GM12878 (cell line): ENCODE measurements around the gene SMG6. TPM values are rescaled to one million over a fixed set of nuclear protein-coding genes. Genes with fewer than 3 reads are reported as not detected.

Experiments used
- ATAC-seq: fragments of 200-7000 bp; cut with Tn5 transposase; 3 replicates; pipeline ENCODE4 v1.9.1; 2020; ENCODE audit warnings: mild to moderate bottlenecking, moderate library complexity
- BruUV-seq: library from RNA; stranded (reverse); fragments of 400-500 nt; replicated peaks from 2 replicates; lab custom pipeline; 2021; lab: Mats Ljungman, UMichigan
- CTCF ChIA-PET: fragments of 300-600 bp; sonication (Branson Sonifier 250); formaldehyde crosslinking; extraction: SDS; loops from one replicate; lab custom pipeline; 2021; ENCODE audit warnings: inconsistent platforms; lab: Yijun Ruan, JAX
- POLR2A ChIA-PET: fragments of 350-600 bp; formaldehyde crosslinking; extraction: SDS; loops from one replicate; lab custom pipeline; 2021; ENCODE audit warnings: inconsistent platforms; lab: Charles Lee
- RAD21 ChIA-PET: fragments of 300-600 bp; sonication (Branson Sonifier 250); formaldehyde crosslinking; loops from one replicate; lab custom pipeline; 2023; ENCODE audit warnings: antibody characterized with exemption; ENCODE audit not compliant: unreplicated experiment; lab: Charles Lee
- SMC1A ChIA-PET: fragments of 300-600 bp; sonication (Branson Sonifier 250); formaldehyde crosslinking; loops from one replicate; lab custom pipeline; 2023; ENCODE audit not compliant: unreplicated experiment, uncharacterized antibody; lab: Charles Lee
- DNase-seq: peaks from one replicate; pipeline ENCODE4 v3.0.0-alpha.2; 2011; ENCODE audit warnings: low read depth, low spot score
- FAIRE-seq: peaks from 3 replicates; lab custom pipeline; 2011; peaks lifted over from hg19 to GRCh38; lab: Jason Lieb, UNC
- H2AFZ ChIP-seq: 2 replicates; pipeline ENCODE4 v1.6.0; 2011; ENCODE audit warnings: low read depth, low read length, control low read depth; ENCODE audit not compliant: control insufficient read depth
- H3K27ac ChIP-seq: 2 replicates; pipeline ENCODE4 v1.5.1; 2011; ENCODE audit warnings: control low read depth; ENCODE audit not compliant: control insufficient read depth, insufficient read depth
- H3K27me3 ChIP-seq, 2 experiments: replicated peaks in 1 of 2; 2 replicates each; pipeline versions ENCODE4 v1.6.0 to v1.6.1; 2011; ENCODE audit warnings: low read length in 1 of 2; ENCODE audit not compliant: control insufficient read depth in 2 of 2, insufficient read depth in 2 of 2
- H3K36me3 ChIP-seq, 2 experiments: 2 replicates each; pipeline ENCODE4 v1.5.1; 2011; ENCODE audit warnings: low read length in 1 of 2; ENCODE audit not compliant: control insufficient read depth in 2 of 2, insufficient read depth in 2 of 2
- H3K4me1 ChIP-seq: 2 replicates; pipeline ENCODE4 v1.6.1; 2011; ENCODE audit warnings: mild to moderate bottlenecking, low read length, moderate library complexity, mixed read lengths; ENCODE audit not compliant: control insufficient read depth, insufficient read depth
- H3K4me2 ChIP-seq: 2 replicates; pipeline ENCODE4 v1.6.0; 2011; ENCODE audit warnings: control low read depth; ENCODE audit not compliant: control insufficient read depth, insufficient read depth
- H3K4me3 ChIP-seq: fragments of 200-600 bp; sonication (generic); 2 replicates; pipeline ENCODE4 v1.5.1; 2016
- H3K79me2 ChIP-seq: 2 replicates; pipeline ENCODE4 v1.6.0; 2011; ENCODE audit warnings: low read length; ENCODE audit not compliant: control insufficient read depth, insufficient read depth
- H3K9ac ChIP-seq: 2 replicates; pipeline ENCODE4 v1.8.0; 2011; ENCODE audit warnings: low read length, control low read depth, mixed read lengths; ENCODE audit not compliant: control insufficient read depth, insufficient read depth
- H3K9me3 ChIP-seq: replicated peaks from 3 replicates; pipeline ENCODE4 v1.5.1; 2011; ENCODE audit warnings: mild to moderate bottlenecking, low read length; ENCODE audit not compliant: control insufficient read depth, insufficient read depth
- H4K20me1 ChIP-seq: 2 replicates; pipeline ENCODE4 v1.6.0; 2011; ENCODE audit not compliant: control insufficient read depth, insufficient read depth
- DPF2 ChIP-seq: fragments of 450-650 bp; IDR thresholded peaks from 2 replicates; pipeline ENCODE4 v1.6.1; 2017; ENCODE audit warnings: mild to moderate bottlenecking
- E2F4 ChIP-seq: IDR thresholded peaks from 2 replicates; pipeline ENCODE4 v1.6.1; 2012; ENCODE audit warnings: low read depth, low read length, improper control_type of control experiment
- EGR1 ChIP-seq, 2 experiments: IDR thresholded peaks; 1 replicate in 1 of 2; 2 replicates in 1 of 2; pipeline ENCODE4 v1.6.1; 2011 to 2012; ENCODE audit warnings: low read depth in 2 of 2, low read length in 2 of 2, borderline replicate concordance in 1 of 2, mild to moderate bottlenecking in 1 of 2, moderate library complexity in 1 of 2
- FOS ChIP-seq: IDR thresholded peaks from 3 replicates; pipeline ENCODE4 v1.6.1; 2011; ENCODE audit warnings: borderline replicate concordance; ENCODE audit not compliant: insufficient read length; ENCODE audit errors: extremely low read depth
- HSF1 ChIP-seq: fragments of 150-350 bp; IDR thresholded peaks from 2 replicates; pipeline ENCODE4 v1.6.1; 2014; ENCODE audit warnings: mild to moderate bottlenecking, low read depth, low read length
- PKNOX1 ChIP-seq: fragments of 450-650 bp; IDR thresholded peaks from 2 replicates; pipeline ENCODE4 v1.6.1; 2016; ENCODE audit warnings: mild to moderate bottlenecking
- RFX5 ChIP-seq: IDR thresholded peaks from 2 replicates; pipeline ENCODE4 v1.6.1; 2011; ENCODE audit warnings: low read depth, low read length, improper control_type of control experiment
- SMARCA5 ChIP-seq: fragments of 450-650 bp; IDR thresholded peaks from 2 replicates; pipeline ENCODE4 v1.6.1; 2017; ENCODE audit warnings: mild to moderate bottlenecking
- WGBS: methylation state at CpG from one replicate; pipeline ENCODE4 v1.1.6; 2016; ENCODE audit warnings: low lambda C conversion rate; ENCODE audit not compliant: insufficient replicate concordance, insufficient coverage; ENCODE audit errors: missing lambda C conversion rate; 5-methylcytosine and 5-hydroxymethylcytosine counted together
- in situ Hi-C: fragments of 300-500 bp; cut with MboI; formaldehyde crosslinking; loops from 9 replicates; pipeline ENCODE4 v1.14.3; 2018; ENCODE audit warnings: mixed read lengths
- intact Hi-C: fragments of 100-400 bp; cut with micrococcal nuclease; formaldehyde crosslinking; loops from one replicate; pipeline ENCODE4 v1.14.2; 2022; ENCODE audit not compliant: unreplicated experiment
- polyA plus RNA-seq, 11 experiments: library from polyadenylated mRNA; depleted of rRNA in 4 of 11; unstranded in 6 of 11; stranded (reverse) in 5 of 11; fragments of >200 nt; fragmentation: Nextera tagmentation in 4 of 11; fragmentation: Illumina TruSeq in 1 of 11; extraction: Ambion mirVana in 4 of 11; extraction: Trizol in 1 of 11; gene quantifications; 1 replicate in 1 of 11; 2 replicates in 10 of 11; pipeline versions ENCODE4 v1.2.1 to v1.2.3, GENCODE V29; 2011 to 2016; ENCODE audit warnings: inconsistent platforms in 2 of 11, missing spikeins in 2 of 11, low read depth in 1 of 11
- total RNA-seq, 4 experiments: library from RNA; depleted of rRNA in 3 of 4; stranded (reverse); fragments of >200 nt in 3 of 4; fragmentation: Illumina TruSeq in 1 of 4; extraction: Trizol in 1 of 4; gene quantifications; 2 replicates each; pipeline versions ENCODE4 v1.2.1 to v1.2.3, GENCODE V29; 2013 to 2021

SMG6 gene
- total and polyA plus RNA-seq, 10 of the 15 experiments (the other 5 are each of a cell fraction or from before 2014, with no cell fraction given): 0.58 to 28.7 (median 15.7) TPM

- POLR2A ChIA-PET: interaction anchor here (1.6 kb wide), 1 partner anchor 24 kb away, joined by 4 read pairs; no protein-coding TSS in a partner anchor
Measured at GRCh38 chr17:2190014-2190413, 113.6 kb downstream of the SMG6 start.

More at GRCh38 chr17:2190014-2190413, 113.6 kb downstream of the SMG6 start:
- Histone ChIP-seq H3K79me2 (no peaks in the 10 kb centered on the region), H3K9me3 (no peaks in the 10 kb centered on the region; the same call in 2 of the 3 replicates), H3K9ac (no peak overlapping the region), H2AFZ (no peak overlapping the region), H3K4me2 (no peak overlapping the region), H4K20me1 (no peaks in the 10 kb centered on the region), H3K4me1 (peaks cover 22% of the 10 kb centered on the region), H3K27me3 (no peaks in the 10 kb centered on the region), H3K4me3 (no peak overlapping the region), H3K27ac (no peak overlapping the region), H3K36me3 (peaks cover 20 to 29% of the 10 kb centered on the region in 2 experiments)
- ChIA-PET RAD21 (interaction anchor here (1.1 kb wide), 1 partner anchor 50 kb away, joined by 3 read pairs; no protein-coding TSS in a partner anchor), SMC1A (interaction anchor here (1.1 to 1.5 kb wide), 2 partner anchors 24 to 38 kb away, joined by 3 read pairs; no protein-coding TSS in a partner anchor), CTCF (interaction anchor here (0.8 to 1.6 kb wide), 3 partner anchors 8 to 131 kb away, joined by 3 to 7 read pairs (median 3); no protein-coding TSS in a partner anchor)
- FAIRE-seq (no peak), ATAC-seq (no peak), DNase-seq (no peak)
- BruUV-seq: no TSS peak
- intact Hi-C loops: loop anchor here (5.0 kb wide), 1 partner anchor 52 kb away; no protein-coding TSS in a partner anchor
- in situ Hi-C loops: no loop called here
- WGBS: 94% methylated on average over 4 of the region's 4 CpGs
- TF ChIP-seq E2F4: no peak
- no peak for TF ChIP-seq HSF1
- no peak for TF ChIP-seq SMARCA5
- TF ChIP-seq PKNOX1: no peak
- TF ChIP-seq EGR1 (IDR thresholded peaks at IDR 0.05; ENCODE audit: borderline replicate concordance in 1 of 2, low read depth in 2 of 2, low read length in 2 of 2): no peak
- TF ChIP-seq FOS: no peak
- no peak for TF ChIP-seq DPF2
- TF ChIP-seq RFX5: no peak
